Activated CD4-positive, alpha-beta T cell treated with anti-CD3 and anti-CD28 coated beads for 4 hours (primary cell): Measurements from ENCODE around the gene ERMARD.
A peak's percentile ranks its signal among the peaks of the same experiment; 100 is the strongest.

Experiments
- DNase-seq, 2 donors: peaks; one replicate each; pipeline ENCODE4 v3.0.0-alpha.2; 2020

ERMARD gene

DNA sequence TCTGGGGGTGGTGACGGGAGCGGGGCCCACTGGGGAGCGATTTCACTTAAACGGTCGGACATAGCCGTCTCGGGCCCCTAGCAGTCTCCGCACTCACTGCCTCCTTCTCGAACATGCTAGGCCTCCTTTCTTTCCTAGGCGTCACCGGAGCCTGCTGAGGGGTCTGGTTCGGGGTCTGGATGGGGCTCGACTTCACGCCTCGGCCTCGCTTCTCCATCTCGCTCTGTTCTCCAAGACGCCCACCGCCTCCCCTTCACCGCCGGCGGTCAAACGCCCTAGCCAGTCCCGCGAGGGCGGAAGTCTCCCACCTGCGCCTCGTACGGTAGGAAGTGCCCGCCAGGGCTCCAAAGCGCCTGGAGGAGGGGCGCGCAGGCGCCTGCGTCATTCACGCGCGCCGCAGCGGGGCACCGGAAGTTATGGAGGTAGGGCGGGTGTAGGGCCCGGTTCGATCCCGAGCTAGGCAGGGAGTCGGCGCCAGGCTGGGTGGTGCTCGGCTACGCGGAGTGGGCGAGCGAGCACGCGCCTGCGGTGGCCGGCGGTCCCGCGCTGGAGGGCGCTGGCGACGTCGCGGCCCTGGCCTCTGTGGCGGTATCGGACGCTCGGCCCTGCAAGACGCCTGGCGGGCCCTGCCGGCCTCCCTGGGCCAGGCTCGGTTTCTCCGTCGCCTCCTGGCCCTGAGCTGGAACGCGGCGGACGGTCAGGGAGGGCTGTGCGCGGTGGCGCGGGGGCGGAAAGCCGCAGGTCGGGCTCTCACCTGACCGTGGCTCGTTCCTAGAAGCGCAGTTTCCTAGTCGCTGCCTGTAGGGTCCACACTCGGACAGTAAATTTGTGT, at the start of gene ERMARD, which contains the start of gene DYNLT2:
TSS of gene ERMARD (plus strand) at position 381 of the 832 bp plus-strand sequence. CDS start at position 417, 36 bp downstream.
TSS of gene DYNLT2 (minus strand) at position 331 of the 832 bp plus-strand sequence. CDS start at position 217, 114 bp downstream.
- peak; percentile 89 to 91 for DNase-seq

DNA sequence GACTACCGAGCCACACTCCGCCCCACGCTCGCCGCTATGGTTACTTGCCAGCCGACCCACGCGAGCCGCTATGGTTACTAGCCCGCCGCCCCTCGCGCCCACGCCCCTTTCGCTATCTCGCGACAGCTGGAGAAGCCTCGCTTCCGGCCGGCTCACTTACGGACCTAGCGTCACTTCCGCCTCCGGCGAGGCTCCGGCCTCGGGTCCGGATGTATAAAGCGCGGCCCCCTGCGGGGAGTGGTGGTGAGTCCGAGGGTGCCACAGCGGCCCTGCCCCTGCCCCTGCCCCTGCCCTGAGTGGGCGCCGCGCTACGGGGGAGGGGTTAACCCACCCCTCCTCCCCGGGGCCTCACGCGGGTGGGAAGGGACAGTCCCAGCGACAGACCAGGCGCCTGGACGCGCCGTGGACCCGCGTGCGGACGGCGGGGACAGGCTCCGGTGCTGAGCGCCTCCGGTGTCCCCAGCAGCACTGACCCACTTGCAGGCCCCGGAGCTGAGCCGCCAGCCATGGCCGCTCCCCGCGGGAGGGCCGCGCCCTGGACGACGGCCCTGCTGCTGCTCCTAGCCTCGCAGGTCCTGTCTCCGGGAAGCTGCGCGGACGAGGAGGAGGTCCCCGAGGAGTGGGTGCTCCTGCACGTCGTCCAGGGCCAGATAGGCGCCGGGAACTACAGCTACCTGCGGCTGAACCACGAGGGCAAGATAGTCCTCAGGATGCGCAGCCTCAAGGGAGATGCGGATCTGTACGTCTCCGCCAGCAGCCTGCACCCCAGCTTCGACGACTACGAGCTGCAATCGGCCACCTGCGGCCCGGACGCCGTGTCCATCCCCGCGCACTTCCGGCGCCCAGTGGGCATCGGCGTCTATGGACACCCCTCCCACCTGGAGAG, 49.2 kb upstream of the ERMARD start, which contains the start of the genes C6orf120 and WDR27:
TSS of gene C6orf120 (plus strand) at position 173 of the 886 bp plus-strand sequence. CDS start at position 507, 334 bp downstream.
TSS of gene WDR27 (minus strand) at position 76 of the 886 bp plus-strand sequence. CDS start 13,024 bp downstream, outside the sequence.
- peak; percentile 98 to 99 for DNase-seq

DNA sequence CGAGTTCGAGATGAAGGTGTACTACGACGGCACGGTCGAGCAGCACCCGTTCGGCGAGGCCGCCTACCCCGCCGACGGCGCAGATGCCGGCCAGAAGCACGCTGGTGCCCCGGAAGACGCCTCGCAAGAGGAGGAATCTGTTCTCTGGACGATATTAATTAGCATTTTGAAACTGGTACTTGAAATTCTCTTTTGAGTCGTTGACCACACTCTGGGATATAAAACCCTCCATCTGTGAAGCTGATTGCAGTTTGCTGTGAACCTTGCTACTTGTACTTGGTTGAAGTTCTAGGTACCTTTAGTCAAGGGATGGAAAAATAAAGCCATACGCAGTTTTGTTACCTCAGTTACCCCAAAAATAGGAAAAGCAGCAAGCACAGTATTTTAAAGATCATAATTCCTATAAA, 48.6 kb upstream of the ERMARD start:
- DNase-seq: no peak

DNA sequence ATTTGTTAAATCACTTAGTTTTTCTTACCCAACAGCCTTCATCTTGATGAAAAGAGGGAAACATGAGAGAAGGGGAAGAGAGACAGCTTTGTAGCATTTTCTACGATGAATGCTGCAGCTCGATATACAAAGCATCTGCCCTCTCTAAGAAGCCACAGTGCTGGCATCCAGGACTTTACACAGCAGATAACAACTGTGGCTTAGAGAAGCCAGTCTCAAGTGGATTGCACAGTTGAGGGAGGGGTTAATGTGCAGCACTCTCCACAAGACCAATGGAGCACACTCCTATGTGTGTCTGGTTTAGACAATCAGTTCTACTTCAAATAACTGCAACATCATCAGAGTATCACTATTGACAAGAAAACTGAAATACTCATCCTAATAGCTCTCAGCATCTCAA, 43.6 kb upstream of the ERMARD start:
- DNase-seq: no peak

DNA sequence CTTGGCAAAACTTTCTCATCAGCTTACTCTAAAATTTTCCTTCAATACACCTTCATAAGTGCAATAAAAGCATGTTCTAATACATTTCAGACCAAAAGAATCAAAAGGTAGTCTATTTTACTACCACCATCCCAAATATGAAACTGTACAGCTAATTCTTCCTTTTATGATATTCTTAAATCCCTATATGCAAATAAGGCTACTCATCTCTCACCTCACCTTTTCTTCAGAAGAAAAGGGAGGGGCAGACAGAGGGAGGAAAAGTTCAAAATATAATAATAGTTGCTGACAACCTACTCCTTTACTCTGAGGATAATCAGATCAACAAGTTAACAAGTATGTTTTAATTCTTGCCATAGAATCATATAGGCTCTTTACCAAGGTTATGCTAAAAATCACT, 42.1 kb upstream of the ERMARD start:
- no peak for DNase-seq

DNA sequence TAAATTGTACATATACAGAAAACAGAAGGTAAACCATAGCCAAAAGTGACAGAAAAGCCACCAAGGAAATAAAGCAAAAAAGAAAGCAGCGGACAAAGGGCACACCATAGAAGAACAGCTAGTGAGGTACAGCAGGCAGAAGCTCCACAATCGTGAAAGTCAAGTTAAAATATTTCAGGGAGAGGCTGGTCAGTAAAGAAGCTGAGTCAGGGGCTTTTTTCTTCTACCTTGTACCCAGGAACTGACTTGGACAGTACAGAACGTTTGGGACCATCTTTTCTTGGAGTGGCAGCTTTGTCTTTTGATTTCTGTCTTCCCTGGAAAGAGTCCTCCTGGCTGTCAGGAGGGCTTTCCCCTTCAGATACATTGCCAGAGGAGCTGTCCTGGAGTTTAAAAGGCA, 41.4 kb upstream of the ERMARD start:
- DNase-seq: no peak

DNA sequence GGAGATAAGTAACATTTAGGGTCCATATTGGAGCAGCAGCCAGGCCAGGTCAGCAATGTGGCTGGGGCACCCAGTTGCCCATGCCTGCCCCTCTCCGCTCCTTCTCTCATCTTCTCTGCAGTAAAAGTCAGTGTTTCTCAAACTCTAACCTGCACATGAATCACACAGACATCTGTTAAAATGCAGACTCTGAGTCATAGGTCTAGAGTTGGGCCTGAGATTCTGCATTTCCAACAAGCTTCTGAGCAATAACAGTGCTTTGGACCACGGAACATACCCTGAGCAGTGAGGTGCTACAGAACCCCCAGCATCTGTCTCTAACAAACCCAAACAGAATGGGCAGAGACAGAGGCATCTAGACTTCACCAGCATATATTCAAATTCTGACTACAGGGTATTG, 37.2 kb upstream of the ERMARD start:
- no peak for DNase-seq

DNA sequence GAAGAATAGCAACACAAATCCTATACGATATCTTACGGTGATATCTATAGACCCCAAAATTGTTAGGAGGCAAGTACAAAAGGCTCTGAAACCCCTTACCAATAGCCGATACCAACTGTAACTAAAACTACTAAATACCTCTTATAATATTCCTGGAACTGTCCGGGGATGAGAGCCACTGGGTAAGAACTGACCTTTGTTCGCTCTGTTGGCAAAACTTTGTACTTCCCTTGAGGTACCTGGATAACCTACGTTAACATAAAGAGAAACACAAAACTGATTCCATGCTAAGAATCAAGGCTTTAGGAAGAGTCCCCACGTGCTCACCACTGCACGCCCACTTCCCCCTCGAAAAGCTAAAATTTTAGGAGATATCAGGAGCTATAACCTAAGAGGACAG, 36.8 kb upstream of the ERMARD start:
- no peak for DNase-seq

DNA sequence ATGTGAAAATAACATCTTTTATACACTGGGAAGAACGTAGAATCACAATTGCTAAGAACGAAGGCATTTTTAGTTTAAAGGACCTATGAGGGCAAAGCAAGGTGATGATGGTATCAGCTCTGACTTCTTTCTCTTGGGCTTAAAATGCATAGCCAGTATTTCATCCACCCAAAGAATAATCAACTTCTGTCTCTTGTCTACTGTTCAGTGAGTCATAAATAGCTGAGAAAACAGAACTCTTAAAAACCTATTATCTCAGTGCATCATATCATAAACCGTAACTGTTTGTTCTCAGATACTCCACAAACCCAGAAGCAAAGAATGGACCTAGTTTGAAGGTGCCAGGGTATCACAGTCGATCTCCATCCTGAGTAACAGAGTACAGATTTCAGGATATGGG, 32.3 kb upstream of the ERMARD start:
- DNase-seq: no peak

DNA sequence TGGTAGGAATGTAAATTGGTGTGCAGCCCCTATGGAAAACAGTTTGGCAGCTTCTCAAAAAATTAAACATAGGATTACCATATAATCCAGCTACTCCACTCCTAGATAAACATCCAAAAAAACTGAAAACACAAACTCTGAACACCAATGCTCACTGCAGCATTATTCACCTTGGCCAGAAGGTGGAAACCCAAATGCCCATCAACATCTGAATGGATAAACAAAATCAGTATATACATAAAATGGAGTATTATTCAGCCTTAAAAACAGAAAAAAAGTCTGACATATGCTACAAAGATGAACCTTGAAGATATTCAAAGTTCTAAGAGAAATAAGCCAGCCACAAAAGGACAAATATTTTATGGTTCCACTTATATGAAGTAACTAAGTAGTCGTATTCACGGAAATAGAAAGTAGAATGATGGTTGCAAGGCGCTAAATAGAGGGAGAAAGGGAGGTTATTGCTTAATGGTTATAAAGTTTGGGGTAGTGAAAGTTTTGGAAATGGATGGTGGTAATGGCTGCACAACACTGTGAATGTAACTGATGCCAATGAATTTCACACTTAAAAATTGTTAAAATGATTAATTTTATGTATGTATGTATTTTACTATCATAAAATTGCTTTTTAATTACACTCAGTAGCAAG, 31.1 kb upstream of the ERMARD start:
- no peak for DNase-seq

DNA sequence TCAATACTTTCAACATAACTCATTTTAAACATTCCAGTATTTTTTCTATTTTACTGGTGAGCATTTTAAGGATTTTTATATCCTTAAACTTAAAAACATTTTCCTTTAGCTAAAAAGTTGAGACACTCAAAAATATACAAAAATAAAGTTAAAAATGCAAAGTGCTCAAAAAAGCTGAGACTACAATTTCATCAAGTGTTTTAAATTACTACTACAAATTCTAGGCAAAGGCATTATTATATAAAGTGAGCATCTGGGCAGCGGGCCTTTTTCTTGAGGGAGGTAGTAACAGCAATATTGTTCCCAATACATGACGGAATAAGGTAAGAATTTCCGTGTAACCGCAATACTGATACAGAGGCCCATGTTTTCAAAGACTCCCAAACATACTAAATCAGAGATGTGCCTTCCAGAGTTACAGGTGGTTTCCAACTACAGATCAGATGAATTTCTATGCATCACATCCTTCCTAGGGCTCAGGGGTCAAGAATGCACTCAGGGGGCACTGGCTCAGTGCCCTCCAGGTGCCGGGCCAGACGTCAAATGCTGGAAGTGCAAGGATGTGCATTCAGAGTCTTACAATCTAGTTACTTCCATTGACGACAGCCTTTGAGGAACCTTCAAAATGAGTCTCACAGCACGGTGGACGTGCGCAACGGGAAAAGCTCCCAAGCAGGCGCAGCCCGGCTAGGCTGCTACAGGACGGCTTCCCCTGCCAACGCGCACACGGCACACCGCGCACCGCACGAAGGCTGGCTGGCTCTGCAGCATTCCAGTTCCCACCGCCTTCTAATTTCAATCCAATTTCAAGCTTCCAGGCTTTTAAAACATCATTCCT, 28.8 kb upstream of the ERMARD start:
- peak; percentile 15 to 23 for DNase-seq

DNA sequence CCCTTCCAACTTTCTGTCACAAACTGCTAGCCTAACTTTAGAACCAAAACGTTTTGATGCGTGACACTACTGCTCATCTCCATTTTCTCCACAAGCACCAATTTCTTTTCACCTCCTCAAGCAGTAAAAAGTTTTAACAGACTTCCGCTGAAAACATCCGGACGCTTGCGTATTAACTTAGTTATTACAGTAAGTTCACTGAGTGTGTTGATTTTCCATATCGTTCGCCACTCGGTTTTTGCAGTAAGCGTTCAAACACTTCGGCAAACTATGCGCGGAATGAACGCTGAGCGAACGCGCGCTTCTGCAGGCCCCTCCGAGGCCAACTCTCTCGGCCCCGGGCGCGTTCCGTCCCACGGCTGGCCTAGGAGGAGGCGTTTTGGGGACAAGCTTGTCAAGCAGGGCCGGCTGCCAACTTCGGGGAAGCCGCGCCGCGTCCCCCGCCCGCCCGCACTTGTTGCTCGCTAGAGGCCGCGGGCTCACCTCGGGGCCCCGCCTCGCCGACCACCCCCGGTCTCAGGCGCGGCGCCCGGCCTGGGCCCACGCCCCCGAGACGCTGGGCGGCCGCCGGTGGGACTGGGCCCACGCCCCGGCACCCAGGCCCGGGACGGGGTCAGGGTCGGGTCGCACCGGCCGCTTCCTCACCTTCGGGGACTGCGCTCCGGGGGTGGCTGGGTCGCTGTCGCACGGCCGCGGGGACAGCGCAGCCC, 28.1 kb upstream of the ERMARD start:
- peak; percentile 62 to 71 for DNase-seq

DNA sequence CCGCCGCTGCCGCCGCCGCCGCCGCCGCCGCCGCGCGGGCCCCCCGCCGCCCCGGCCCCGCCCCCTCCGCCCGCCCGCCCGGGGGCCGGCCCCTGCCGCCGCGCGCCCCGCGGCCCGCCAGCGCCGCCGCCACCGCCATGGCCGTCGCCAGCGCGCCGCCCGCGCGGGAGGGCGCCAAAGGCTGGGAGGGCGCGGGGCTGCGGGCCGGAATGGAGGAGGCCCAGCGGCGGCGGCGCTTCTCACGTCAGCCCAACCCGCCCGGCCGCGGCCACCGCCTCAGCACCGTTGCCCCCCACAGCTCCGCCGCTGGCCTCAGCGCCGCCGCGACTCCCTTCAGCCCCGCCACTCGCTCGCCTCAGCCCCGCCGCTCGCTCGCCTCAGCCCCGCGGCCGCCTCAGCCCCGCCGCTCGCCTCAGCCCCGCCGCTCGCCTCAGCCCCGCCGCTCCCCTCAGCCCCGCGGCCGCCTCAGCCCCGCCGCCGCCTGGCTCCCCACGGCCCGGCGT, 27.4 kb upstream of the ERMARD start:
- peak; percentile 31 to 34 for DNase-seq

DNA sequence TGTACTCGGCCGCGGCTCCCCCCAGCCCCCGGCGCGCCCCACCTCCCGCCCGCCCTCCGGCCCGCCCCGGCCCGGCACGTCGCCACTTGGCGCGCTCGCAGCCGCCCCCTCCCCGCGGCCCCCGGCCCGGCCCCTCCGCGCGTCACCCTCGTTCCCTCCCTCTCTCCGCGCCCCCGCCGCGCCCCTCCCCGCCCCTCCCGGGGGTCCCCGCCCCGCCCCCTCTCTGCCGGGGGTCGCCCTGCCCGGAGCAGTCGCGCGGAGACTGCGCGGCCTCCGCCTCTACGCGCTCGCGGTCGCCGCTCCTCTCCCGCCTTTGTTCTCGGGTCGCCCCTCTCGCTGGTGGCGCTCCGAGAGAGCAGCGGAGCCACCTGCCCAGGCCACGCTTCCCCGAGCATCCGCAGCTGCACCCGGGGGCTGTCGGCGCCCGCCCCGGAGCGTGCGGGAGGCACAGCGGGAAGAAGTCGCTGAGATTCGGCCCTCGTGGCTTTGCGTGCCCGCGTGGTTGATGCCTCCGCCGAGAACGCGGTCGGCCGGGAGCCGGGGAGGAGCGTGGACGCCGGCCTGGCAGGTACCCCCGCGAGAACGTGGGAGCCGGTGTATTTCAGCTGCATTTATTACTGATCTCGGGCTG, 26.8 kb upstream of the ERMARD start, which contains the start of gene PHF10:
TSS of gene PHF10 (minus strand) at position 7 of the 631 bp plus-strand sequence. CDS start 569 bp downstream, outside the sequence.
- peak; percentile 67 to 74 for DNase-seq

DNA sequence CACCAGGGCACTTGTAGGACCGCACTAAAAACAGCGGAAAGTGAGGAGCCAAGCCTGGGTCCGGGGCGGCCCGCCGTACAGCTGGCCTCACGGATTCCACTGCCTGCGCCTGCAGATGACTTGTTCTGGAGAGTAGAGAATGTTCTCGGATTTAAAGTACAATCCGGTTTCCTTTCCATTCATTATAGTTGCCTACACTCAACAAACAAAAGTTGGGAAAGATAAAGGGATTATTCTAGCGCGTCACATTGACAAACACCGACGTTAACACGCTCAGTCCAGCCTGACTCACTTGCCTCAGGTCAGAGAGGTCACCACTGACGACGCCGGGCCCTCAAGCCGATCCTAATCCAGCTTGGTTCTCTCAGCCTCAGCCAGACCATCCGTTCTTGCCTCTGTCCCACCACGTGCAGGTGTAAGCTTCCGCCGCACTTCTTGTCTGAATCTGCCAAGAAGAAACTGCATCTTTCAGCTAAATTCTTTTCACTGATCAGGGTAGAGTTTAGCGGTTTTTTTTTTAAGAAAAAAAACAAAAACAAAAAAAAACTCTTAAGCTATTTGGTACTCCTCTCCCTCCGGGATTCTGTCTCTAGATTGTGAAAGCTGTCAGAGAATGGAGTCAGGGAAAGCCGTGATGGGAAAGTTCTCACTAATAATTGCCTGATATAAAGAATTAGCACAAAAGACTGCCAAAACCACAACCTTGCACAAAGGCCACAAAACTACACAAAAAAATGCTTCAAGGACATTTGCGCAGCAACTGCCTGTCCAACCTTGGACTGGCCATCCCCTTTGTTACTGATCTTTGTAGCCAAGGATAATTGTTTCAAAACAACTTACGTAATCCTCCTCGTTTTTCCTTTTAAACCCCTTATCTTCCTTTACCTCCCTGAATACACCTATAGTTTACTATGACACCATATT, 26.0 kb upstream of the ERMARD start:
- peak in 1 of 2 donors; percentile 4 for DNase-seq

DNA sequence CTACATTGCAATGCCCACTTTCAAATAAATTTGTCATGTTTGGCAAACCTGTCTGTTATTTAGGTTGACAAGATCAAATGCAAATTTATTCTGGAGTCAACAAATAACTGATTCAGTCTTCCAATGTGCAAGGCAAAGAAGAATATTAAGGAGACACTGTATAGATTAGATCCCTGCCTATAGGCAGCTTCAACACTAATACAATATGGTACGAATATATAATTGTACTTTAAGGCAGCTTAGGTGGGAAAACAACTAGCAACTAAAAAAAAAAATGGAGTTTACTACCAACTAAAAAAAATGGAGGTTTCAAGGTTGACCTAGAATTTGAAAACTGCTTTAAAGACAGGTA, 25.4 kb upstream of the ERMARD start:
- no peak for DNase-seq

DNA sequence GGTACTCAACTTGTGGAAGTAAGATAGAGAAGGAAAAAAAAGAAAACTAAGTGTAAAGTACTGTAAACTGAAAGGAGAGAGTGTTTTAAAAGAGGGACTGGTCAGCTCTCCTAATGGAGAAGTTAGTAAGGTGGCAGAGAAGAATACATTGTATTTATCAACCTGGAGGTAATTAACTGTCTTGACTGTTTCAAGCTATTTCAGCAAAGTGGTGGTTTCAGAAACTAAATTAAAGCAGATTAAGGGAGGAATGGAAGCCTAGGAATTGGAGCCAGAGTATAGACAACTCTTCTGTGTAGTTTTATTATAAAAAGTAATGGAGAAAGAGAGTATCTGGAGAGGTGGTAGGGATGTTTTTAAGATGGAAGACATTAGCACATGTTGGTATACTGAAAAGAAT, 24.5 kb upstream of the ERMARD start:
- no peak for DNase-seq

DNA sequence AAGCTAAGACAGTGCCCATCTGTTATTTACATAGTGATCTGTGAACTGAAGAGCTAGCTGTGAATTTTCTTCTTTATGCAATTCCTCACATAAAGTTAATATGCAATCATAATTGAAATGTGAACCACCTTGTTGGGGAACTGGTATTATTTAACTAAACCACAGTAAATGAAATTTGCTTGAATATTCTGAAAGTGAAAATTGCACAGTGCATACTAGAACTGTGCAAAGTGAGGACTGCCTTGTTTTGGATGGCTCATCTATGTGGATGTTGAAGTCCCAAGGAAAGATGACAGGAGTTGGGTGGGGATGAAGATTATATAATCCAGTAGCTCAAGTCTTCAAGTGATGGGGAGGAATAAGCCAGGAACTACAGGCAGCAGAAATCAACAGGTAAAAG, 21.5 kb upstream of the ERMARD start:
- no peak for DNase-seq
